ENCODE measurements around the gene ADGRG6.

DNA sequence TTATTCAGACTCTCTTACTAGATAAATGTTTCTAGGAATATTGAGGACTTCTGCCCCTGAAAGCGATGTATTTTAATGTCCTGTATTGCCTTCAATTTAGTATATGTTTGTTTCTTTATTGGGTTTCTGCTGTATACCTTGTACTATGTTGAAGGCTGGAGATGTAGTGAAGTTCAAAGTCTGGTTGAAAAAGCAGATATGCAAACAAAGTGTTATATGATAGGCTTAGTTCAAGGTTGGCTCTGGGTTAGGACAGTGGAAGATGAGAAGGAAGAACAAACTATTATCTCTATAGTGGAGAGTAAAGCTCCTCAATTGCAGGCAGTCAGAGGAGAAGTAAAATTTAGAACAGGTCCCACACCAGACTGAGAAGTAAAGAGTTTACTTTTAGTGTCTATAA lies 36.3 kb upstream of the ADGRG6 start:
- TF ChIP-seq EZH2phosphoT487 (conservative IDR thresholded peaks at IDR 0.05; ENCODE audit: low read length) = no peak
- TF ChIP-seq, protein P1, sequence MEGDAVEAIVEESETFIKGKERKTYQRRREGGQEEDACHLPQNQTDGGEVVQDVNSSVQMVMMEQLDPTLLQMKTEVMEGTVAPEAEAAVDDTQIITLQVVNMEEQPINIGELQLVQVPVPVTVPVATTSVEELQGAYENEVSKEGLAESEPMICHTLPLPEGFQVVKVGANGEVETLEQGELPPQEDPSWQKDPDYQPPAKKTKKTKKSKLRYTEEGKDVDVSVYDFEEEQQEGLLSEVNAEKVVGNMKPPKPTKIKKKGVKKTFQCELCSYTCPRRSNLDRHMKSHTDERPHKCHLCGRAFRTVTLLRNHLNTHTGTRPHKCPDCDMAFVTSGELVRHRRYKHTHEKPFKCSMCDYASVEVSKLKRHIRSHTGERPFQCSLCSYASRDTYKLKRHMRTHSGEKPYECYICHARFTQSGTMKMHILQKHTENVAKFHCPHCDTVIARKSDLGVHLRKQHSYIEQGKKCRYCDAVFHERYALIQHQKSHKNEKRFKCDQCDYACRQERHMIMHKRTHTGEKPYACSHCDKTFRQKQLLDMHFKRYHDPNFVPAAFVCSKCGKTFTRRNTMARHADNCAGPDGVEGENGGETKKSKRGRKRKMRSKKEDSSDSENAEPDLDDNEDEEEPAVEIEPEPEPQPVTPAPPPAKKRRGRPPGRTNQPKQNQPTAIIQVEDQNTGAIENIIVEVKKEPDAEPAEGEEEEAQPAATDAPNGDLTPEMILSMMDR (IDR thresholded peaks at IDR 0.05; ENCODE audit: insufficient read depth, low read length, poor library complexity, severe bottlenecking) = no peak
